T-helper 9 cell (primary cell): ENCODE measurements around the gene KLF9.

ENCODE experiments used
- DNase-seq: peaks from one replicate; pipeline ENCODE4 v3.0.0-alpha.2; 2020

The KLF9 gene

GRCh38 chr9:70352356-70352755 lies 62.1 kb downstream of the KLF9 start:
- DNase-seq = no peak

DNA sequence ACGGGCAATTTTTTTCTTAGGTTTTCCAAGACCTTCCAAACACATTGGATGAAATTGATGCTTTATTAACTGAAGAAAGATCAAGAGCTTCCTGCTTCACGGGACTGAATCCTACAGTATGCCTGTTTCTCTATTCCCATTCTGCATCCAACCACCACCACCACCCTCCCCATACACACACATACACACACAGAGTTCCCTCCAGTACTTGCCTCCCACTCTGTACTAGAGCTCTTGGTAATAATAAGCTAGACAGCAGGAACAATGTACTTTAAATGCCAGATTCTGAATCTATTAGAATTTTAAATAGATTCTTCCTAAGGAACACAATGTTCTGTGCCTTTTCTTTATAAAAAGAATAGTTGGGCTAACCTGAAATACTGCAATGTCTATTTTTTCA lies 67.4 kb downstream of the KLF9 start:
- no peak for DNase-seq

- DNase-seq = no peak
These were observed 73.9 kb downstream of the KLF9 start for GRCh38 chr9:70340572-70340971.
